ENCODE data around the gene AMTN. TPM values are rescaled to one million over a fixed set of nuclear protein-coding genes. Genes with fewer than 3 reads are reported as not detected.
"Not testable (repeated sequence)": the region's sequence is repeated elsewhere in the genome, so short reads cannot be mapped to it uniquely, and the experiment has no call there.

AMTN gene
- total RNA-seq, 1 donor from 2014 or later, result not detected

DNA sequence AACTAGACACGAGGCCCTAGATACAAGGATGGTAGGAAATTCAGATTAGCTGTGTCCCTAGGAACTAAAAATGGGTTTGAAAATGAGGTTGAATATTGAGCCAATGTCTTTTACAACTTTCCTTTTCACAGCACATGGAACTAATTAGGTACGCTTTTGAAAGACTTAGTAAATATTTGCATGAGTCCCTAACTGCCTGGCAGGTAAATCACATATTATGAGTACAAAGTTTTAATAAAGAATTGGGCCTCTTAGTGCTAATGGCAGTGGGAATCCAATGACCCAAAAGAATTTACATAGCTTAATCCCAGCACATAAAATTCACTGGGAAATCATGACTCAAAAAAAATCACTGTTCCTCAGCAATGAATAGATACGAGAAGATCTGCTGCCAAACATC, 29.6 kb upstream of the AMTN start:
- DNase-seq (ENCODE audit: low read depth) (no peak), FAIRE-seq (no peak)
- H3K9me3 Mint-ChIP-seq (ENCODE audit: unreplicated experiment), result no peaks in the 10 kb centered on the region
- no peaks in the 10 kb centered on the region for H3K27me3 ChIP-seq (ENCODE audit: insufficient read depth, low read length)
- H3K4me1 Mint-ChIP-seq (ENCODE audit: low read depth, unreplicated experiment), result no peaks in the 10 kb centered on the region
- no peaks in the 10 kb centered on the region for H3K4me1 ChIP-seq (ENCODE audit: insufficient read depth, low read length)
- no peak overlapping the region for H3K9ac ChIP-seq (ENCODE audit: low read length)
- H3K36me3 Mint-ChIP-seq (ENCODE audit: low read depth, unreplicated experiment), result no peaks in the 10 kb centered on the region
- no peaks in the 10 kb centered on the region for H4K20me1 ChIP-seq (ENCODE audit: insufficient read depth, low read length)
- H3K79me2 ChIP-seq (ENCODE audit: insufficient read depth, low read length), result no peaks in the 10 kb centered on the region
- H3K27me3 Mint-ChIP-seq (ENCODE audit: low read depth, unreplicated experiment), result no peaks in the 10 kb centered on the region
- no peak overlapping the region for H3K27ac ChIP-seq (ENCODE audit: low read depth, low read length)
- no peak overlapping the region for H3K4me3 ChIP-seq (ENCODE audit: insufficient read depth, low read depth, low read length)
- no peaks in the 10 kb centered on the region for H3K9me3 ChIP-seq (ENCODE audit: insufficient read depth, low read depth, low read length)
- no peaks in the 10 kb centered on the region for H3K36me3 ChIP-seq (ENCODE audit: insufficient read depth, low read length)
- no peak overlapping the region for H3K27ac Mint-ChIP-seq (ENCODE audit: unreplicated experiment)
- H3K4me2 ChIP-seq (ENCODE audit: low read length), result no peak overlapping the region
- TF ChIP-seq, protein P1, sequence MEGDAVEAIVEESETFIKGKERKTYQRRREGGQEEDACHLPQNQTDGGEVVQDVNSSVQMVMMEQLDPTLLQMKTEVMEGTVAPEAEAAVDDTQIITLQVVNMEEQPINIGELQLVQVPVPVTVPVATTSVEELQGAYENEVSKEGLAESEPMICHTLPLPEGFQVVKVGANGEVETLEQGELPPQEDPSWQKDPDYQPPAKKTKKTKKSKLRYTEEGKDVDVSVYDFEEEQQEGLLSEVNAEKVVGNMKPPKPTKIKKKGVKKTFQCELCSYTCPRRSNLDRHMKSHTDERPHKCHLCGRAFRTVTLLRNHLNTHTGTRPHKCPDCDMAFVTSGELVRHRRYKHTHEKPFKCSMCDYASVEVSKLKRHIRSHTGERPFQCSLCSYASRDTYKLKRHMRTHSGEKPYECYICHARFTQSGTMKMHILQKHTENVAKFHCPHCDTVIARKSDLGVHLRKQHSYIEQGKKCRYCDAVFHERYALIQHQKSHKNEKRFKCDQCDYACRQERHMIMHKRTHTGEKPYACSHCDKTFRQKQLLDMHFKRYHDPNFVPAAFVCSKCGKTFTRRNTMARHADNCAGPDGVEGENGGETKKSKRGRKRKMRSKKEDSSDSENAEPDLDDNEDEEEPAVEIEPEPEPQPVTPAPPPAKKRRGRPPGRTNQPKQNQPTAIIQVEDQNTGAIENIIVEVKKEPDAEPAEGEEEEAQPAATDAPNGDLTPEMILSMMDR (IDR thresholded peaks at IDR 0.05; ENCODE audit: insufficient read depth, low read depth, low read length), result no peak
- no peak for TF ChIP-seq EZH2 (IDR thresholded peaks at IDR 0.05; ENCODE audit: insufficient read depth, low read length)
- no peak overlapping the region for H2AFZ ChIP-seq (ENCODE audit: low read depth, low read length)
- no peak overlapping the region for H3K4me3 Mint-ChIP-seq (ENCODE audit: unreplicated experiment)

GRCh38 chr4:70496231-70496630, 22.1 kb upstream of the AMTN start:
- Mint-ChIP-seq H3K4me3 (ENCODE audit: unreplicated experiment) (no peak overlapping the region), H3K9me3 (ENCODE audit: unreplicated experiment) (no peaks in the 10 kb centered on the region), H3K27ac (ENCODE audit: unreplicated experiment) (no peak overlapping the region), H3K36me3 (ENCODE audit: low read depth, unreplicated experiment) (no peaks in the 10 kb centered on the region), H3K4me1 (ENCODE audit: low read depth, unreplicated experiment) (no peaks in the 10 kb centered on the region), H3K27me3 (ENCODE audit: low read depth, unreplicated experiment) (no peaks in the 10 kb centered on the region)
- Histone ChIP-seq H3K4me1 (ENCODE audit: insufficient read depth, low read length) (no peaks in the 10 kb centered on the region), H3K79me2 (ENCODE audit: insufficient read depth, low read length) (no peaks in the 10 kb centered on the region), H3K36me3 (ENCODE audit: insufficient read depth, low read length) (no peaks in the 10 kb centered on the region), H3K27ac (ENCODE audit: low read depth, low read length) (no peak overlapping the region), H3K9me3 (ENCODE audit: insufficient read depth, low read depth, low read length) (no peaks in the 10 kb centered on the region), H3K9ac (ENCODE audit: low read length) (no peak overlapping the region), H3K27me3 (ENCODE audit: insufficient read depth, low read length) (no peaks in the 10 kb centered on the region), H3K4me2 (ENCODE audit: low read length) (no peak overlapping the region), H2AFZ (ENCODE audit: low read depth, low read length) (no peak overlapping the region), H3K4me3 (ENCODE audit: insufficient read depth, low read depth, low read length) (no peak overlapping the region), H4K20me1 (ENCODE audit: insufficient read depth, low read length) (no peaks in the 10 kb centered on the region)
- FAIRE-seq (no peak), DNase-seq (ENCODE audit: low read depth) (no peak)
- TF ChIP-seq EZH2 (IDR thresholded peaks at IDR 0.05; ENCODE audit: insufficient read depth, low read length), result no peak
- TF ChIP-seq, protein P1 (IDR thresholded peaks at IDR 0.05; ENCODE audit: insufficient read depth, low read depth, low read length), result no peak

GRCh38 chr4:70501838-70502237, 16.5 kb upstream of the AMTN start:
- not testable (repeated sequence) for H3K36me3 ChIP-seq (ENCODE audit: insufficient read depth, low read length); H3K9ac ChIP-seq (ENCODE audit: low read length); H3K27me3 Mint-ChIP-seq (ENCODE audit: low read depth, unreplicated experiment); FAIRE-seq; DNase-seq (ENCODE audit: low read depth); H3K4me1 ChIP-seq (ENCODE audit: insufficient read depth, low read length); H3K27me3 ChIP-seq (ENCODE audit: insufficient read depth, low read length); H3K9me3 Mint-ChIP-seq (ENCODE audit: unreplicated experiment); H3K79me2 ChIP-seq (ENCODE audit: insufficient read depth, low read length); H3K4me3 ChIP-seq (ENCODE audit: insufficient read depth, low read depth, low read length); H3K36me3 Mint-ChIP-seq (ENCODE audit: low read depth, unreplicated experiment); H3K9me3 ChIP-seq (ENCODE audit: insufficient read depth, low read depth, low read length); H4K20me1 ChIP-seq (ENCODE audit: insufficient read depth, low read length); H3K4me3 Mint-ChIP-seq (ENCODE audit: unreplicated experiment); H3K4me2 ChIP-seq (ENCODE audit: low read length); H3K27ac Mint-ChIP-seq (ENCODE audit: unreplicated experiment); H2AFZ ChIP-seq (ENCODE audit: low read depth, low read length); H3K27ac ChIP-seq (ENCODE audit: low read depth, low read length); H3K4me1 Mint-ChIP-seq (ENCODE audit: low read depth, unreplicated experiment)
